Glutamatergic neuron (in vitro differentiated cells): ENCODE results near the gene TBX2. TPM values are rescaled to one million over a fixed set of nuclear protein-coding genes. Genes with fewer than 3 reads are reported as not detected.

Experiments
- DNase-seq: peaks from one replicate; pipeline ENCODE4 v3.0.0; 2022
- H3K27ac Mint-ChIP-seq: one replicate; pipeline ENCODE4 v1.8.0; 2020; ENCODE audit warnings: mild to moderate bottlenecking, mixed read lengths, inconsistent platforms; ENCODE audit not compliant: unreplicated experiment
- H3K27me3 Mint-ChIP-seq: one replicate; pipeline ENCODE4 v1.8.0; 2020; ENCODE audit warnings: mild to moderate bottlenecking, moderate library complexity, mixed read lengths, inconsistent platforms; ENCODE audit not compliant: unreplicated experiment
- H3K36me3 Mint-ChIP-seq: one replicate; pipeline ENCODE4 v1.8.0; 2020; ENCODE audit warnings: mild to moderate bottlenecking, mixed read lengths, inconsistent platforms; ENCODE audit not compliant: unreplicated experiment
- H3K4me1 Mint-ChIP-seq: one replicate; pipeline ENCODE4 v1.8.0; 2020; ENCODE audit warnings: mild to moderate bottlenecking, low read depth, mixed read lengths, inconsistent platforms; ENCODE audit not compliant: unreplicated experiment
- H3K4me3 Mint-ChIP-seq: one replicate; pipeline ENCODE4 v1.8.0; 2020; ENCODE audit warnings: mild to moderate bottlenecking, mixed read lengths, inconsistent platforms; ENCODE audit not compliant: unreplicated experiment
- H3K9me3 Mint-ChIP-seq: one replicate; pipeline ENCODE4 v1.8.0; 2020; ENCODE audit warnings: mild to moderate bottlenecking, moderate library complexity, mixed read lengths, inconsistent platforms; ENCODE audit not compliant: unreplicated experiment
- total RNA-seq: library from RNA; stranded (reverse); fragmentation: NEBNext Ultra II Directional; extraction: Animal tissue kit (Norgen Biotek cat#: 25700); gene quantifications from one replicate; pipeline ENCODE4 v1.2.1, GENCODE V29; 2021; ENCODE audit not compliant: unreplicated experiment
- TF ChIP-seq, protein P1 (sequence below): fragments of 200-600 bp; sonication (generic); IDR thresholded peaks from one replicate; pipeline ENCODE4 v1.5.0; 2021; ENCODE audit not compliant: partially characterized antibody, unreplicated experiment

The TBX2 gene
- total RNA-seq, 1 donor from 2014 or later, result 5.4 TPM

DNA sequence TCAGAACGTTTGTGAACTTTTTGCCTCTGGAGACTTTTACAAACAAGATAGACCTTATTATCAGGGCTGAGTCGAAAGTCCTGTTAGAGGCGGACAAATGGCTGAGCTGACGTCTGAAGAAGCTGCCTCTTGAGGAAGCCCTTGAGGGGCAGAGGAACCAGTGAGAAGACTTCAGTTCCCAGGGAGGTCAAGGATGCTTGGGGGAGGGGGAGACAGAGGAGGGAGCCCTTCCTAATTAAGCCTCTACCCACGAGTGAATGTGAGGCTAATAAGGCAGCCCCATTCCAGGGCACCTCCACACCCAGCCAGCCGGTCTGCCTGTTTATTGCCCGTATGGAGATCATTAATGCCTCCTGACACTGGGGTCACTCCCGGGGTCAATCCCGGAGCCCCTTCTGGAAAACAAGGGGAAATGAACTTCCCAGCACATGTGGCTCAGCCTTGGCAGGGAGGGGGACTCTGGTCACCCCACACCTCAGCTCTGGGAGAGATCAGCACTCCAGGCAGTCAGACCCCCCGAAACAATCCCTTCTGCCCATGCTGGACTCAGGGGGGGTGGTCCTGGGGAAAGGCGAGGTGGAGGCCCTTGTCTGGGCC is 43.3 kb downstream of the TBX2 start:
- Mint-ChIP-seq H3K4me1 (no peaks in the 10 kb centered on the region), H3K4me3 (no peak overlapping the region), H3K9me3 (peaks cover 7% of the 10 kb centered on the region), H3K27ac (no peak overlapping the region), H3K36me3 (peaks cover 9% of the 10 kb centered on the region), H3K27me3 (peaks cover 5% of the 10 kb centered on the region)
- TF ChIP-seq, protein P1, sequence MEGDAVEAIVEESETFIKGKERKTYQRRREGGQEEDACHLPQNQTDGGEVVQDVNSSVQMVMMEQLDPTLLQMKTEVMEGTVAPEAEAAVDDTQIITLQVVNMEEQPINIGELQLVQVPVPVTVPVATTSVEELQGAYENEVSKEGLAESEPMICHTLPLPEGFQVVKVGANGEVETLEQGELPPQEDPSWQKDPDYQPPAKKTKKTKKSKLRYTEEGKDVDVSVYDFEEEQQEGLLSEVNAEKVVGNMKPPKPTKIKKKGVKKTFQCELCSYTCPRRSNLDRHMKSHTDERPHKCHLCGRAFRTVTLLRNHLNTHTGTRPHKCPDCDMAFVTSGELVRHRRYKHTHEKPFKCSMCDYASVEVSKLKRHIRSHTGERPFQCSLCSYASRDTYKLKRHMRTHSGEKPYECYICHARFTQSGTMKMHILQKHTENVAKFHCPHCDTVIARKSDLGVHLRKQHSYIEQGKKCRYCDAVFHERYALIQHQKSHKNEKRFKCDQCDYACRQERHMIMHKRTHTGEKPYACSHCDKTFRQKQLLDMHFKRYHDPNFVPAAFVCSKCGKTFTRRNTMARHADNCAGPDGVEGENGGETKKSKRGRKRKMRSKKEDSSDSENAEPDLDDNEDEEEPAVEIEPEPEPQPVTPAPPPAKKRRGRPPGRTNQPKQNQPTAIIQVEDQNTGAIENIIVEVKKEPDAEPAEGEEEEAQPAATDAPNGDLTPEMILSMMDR, result no peak
- DNase-seq, result no peak

GRCh38 chr17:61443475-61443882 is 43.8 kb downstream of the TBX2 start:
- Mint-ChIP-seq H3K4me1 (no peaks in the 10 kb centered on the region), H3K27me3 (peaks cover 5% of the 10 kb centered on the region), H3K4me3 (no peak overlapping the region), H3K27ac (no peak overlapping the region), H3K9me3 (peaks cover 5% of the 10 kb centered on the region), H3K36me3 (peaks cover 9% of the 10 kb centered on the region)
- DNase-seq, result no peak
- TF ChIP-seq, protein P1, result no peak

DNA sequence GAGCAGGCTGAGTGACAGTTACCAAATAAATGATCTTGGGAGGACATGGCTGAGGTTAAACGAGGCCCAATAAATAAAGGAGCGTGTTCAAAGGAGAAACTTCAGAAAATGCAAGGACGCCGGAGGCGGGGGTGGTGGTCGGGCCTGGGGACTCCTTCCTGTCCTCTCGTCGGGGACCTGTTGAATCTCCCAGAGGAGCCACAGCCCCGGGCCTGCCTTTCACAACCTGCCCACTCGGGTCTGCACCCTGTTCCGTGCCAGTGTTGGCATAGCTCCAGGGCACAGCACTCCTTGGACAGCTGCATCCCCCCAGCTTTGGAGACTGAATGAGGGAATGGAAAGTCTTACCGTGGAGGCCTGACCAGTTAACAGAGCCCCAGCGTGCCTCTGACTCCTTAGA is 44.4 kb downstream of the TBX2 start:
- no peak overlapping the region for H3K27ac Mint-ChIP-seq
- H3K4me3 Mint-ChIP-seq, result no peak overlapping the region
- H3K27me3 Mint-ChIP-seq, result peaks cover 5% of the 10 kb centered on the region
- peaks cover 3% of the 10 kb centered on the region for H3K9me3 Mint-ChIP-seq
- H3K36me3 Mint-ChIP-seq, result peaks cover 6% of the 10 kb centered on the region
- no peaks in the 10 kb centered on the region for H3K4me1 Mint-ChIP-seq
- no peak for DNase-seq
- TF ChIP-seq, protein P1, result no peak

DNA sequence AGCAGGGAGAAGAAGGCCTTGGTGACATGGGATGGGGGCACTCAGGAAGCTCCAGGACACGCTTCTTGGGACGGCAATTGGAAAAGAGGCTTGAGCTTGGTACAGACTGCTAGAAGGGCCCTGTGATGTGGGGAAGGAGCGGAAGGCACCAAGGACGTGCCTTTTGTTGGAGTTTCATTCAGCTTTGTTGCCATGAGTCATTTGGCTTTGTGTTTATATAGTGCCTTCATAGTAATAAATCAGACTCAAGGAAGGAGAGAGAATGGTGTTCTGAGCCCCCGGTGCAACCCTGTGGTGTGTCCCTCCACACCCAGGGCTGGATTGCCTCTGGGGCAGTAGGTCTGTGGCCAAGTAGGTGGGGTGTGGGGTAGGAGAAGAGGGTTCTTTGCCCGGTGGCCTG is 45.2 kb downstream of the TBX2 start:
- Mint-ChIP-seq H3K36me3 (peaks cover 2% of the 10 kb centered on the region), H3K4me1 (no peaks in the 10 kb centered on the region), H3K9me3 (peaks cover 3% of the 10 kb centered on the region), H3K27me3 (peaks cover 5% of the 10 kb centered on the region), H3K4me3 (no peak overlapping the region), H3K27ac (no peak overlapping the region)
- DNase-seq, result no peak
- TF ChIP-seq, protein P1, result no peak

GRCh38 chr17:61447358-61447757 is 47.7 kb downstream of the TBX2 start:
- TF ChIP-seq, protein P1, result no peak
- Mint-ChIP-seq H3K9me3 (peaks cover 3% of the 10 kb centered on the region), H3K27me3 (peaks cover 11% of the 10 kb centered on the region), H3K36me3 (no peaks in the 10 kb centered on the region), H3K27ac (no peak overlapping the region), H3K4me3 (no peak overlapping the region), H3K4me1 (no peaks in the 10 kb centered on the region)
- DNase-seq, result no peak
